GM08714 (cell line): ENCODE results near the gene TMEM37.

Experiments used
- H3K4me3 ChIP-seq: fragments of 200-500 bp; sonication (Bioruptor generic); 2 replicates; pipeline ENCODE4 v1.5.1; 2014; ENCODE audit warnings: mild to moderate bottlenecking, low read length, inconsistent platforms
- ZNF274 ChIP-seq: IDR thresholded peaks from 2 replicates; pipeline ENCODE4 v1.6.1; 2012; ENCODE audit warnings: mild to moderate bottlenecking, low read depth, low read length

The TMEM37 gene

DNA sequence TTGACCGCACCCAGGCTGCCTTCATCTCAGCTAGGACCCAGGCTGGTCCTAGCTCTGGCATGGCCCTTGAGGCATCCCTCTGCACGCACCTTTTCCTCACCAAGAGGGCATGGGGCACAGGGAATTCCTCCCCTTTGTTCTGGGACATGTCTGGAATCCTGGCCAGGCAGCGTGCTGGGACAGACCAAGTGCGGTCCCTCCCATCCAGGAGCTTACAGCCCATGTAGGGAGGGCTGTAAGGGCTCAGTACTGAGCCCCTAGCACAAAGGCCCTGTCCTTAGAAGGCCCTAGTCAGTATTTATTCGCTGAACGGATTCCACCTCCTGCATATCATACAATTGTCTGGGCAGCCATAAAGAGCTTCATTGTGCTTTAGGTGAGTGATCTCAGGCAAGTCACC lies 3.0 kb downstream of the TMEM37 start:
- no peak for TF ChIP-seq ZNF274
- no peak overlapping the region for H3K4me3 ChIP-seq

DNA sequence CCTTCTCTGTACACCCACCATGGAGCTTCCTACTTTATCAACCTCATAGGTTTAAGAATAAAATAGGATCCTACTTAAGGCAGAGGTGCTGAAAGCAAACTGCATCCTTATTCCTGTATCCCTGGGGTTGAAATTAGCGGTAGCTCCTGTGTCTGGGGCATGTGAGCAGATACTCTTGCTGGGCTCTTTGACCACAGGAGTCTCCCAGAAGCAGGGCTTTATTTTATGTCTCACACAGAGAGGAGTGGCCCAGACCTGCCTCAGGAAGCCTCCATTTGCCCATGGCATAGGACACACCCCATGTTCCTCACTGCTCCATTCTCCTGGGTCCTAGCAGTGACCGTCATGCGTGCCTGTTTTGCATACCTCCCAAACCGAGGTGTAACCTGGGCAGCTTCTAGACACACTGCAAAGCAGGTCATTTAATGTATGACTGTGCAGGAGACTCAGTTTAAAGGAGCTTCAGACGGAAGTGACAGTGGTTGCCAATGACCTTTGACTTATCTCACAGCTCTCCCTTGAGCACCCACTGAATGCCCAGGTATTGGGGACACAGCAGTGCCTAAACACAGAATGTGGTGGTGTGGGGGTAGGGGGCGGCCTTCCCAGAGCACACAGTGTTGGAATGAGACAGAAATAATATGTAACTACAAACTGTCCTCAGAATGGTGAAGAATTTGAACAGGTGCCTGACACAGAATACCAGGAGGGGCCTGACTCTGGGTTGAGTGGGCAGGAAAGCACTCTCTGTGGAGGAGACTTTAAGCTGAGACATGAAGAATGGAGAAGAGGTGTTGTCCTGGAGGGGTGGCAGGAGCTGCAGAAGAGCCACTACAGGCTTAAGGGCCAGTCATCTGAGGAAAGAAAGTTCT lies 3.7 kb downstream of the TMEM37 start:
- no peak for TF ChIP-seq ZNF274
- no peak overlapping the region for H3K4me3 ChIP-seq

DNA sequence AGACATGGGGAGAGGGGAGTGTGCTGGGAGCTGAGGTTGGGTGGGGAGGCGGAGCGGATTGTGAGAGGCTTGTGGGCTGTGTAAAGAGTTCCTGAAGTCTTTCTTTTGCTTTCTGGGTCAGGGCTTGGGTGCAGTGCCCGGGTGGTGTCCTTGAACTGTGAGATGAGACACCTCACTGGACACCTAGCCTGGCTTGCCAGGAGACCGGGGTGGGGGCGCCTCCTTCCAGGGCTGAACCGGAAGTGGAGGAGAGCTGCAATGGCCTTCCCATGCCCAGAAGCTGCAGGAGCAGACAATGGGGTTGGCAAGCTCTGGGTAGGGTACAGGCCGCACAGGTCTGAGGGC lies 4.3 kb downstream of the TMEM37 start:
- TF ChIP-seq ZNF274 = no peak
- no peak overlapping the region for H3K4me3 ChIP-seq

DNA sequence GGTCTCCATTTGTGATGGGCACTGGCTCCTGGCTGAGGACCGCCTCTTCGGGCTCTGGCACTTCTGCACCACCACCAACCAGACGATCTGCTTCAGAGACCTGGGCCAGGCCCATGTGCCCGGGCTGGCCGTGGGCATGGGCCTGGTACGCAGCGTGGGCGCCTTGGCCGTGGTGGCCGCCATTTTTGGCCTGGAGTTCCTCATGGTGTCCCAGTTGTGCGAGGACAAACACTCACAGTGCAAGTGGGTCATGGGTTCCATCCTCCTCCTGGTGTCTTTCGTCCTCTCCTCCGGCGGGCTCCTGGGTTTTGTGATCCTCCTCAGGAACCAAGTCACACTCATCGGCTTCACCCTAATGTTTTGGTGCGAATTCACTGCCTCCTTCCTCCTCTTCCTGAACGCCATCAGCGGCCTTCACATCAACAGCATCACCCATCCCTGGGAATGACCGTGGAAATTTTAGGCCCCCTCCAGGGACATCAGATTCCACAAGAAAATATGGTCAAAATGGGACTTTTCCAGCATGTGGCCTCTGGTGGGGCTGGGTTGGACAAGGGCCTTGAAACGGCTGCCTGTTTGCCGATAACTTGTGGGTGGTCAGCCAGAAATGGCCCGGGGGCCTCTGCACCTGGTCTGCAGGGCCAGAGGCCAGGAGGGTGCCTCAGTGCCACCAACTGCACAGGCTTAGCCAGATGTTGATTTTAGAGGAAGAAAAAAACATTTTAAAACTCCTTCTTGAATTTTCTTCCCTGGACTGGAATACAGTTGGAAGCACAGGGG lies 5.5 kb downstream of the TMEM37 start:
- TF ChIP-seq ZNF274 = no peak
- no peak overlapping the region for H3K4me3 ChIP-seq

DNA sequence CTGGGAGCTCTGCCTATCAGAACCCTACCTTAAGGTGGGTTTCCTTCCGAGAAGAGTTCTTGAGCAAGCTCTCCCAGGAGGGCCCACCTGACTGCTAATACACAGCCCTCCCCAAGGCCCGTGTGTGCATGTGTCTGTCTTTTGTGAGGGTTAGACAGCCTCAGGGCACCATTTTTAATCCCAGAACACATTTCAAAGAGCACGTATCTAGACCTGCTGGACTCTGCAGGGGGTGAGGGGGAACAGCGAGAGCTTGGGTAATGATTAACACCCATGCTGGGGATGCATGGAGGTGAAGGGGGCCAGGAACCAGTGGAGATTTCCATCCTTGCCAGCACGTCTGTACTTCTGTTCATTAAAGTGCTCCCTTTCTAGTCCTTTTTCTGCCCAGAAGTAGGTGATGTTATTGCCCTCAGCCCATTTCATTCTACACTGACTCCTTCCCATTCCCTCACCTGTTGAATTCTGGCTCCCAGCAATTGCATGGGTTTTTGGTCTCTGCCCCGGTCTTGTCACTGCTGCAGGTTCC lies 6.5 kb downstream of the TMEM37 start:
- H3K4me3 ChIP-seq = no peak overlapping the region
- no peak for TF ChIP-seq ZNF274

DNA sequence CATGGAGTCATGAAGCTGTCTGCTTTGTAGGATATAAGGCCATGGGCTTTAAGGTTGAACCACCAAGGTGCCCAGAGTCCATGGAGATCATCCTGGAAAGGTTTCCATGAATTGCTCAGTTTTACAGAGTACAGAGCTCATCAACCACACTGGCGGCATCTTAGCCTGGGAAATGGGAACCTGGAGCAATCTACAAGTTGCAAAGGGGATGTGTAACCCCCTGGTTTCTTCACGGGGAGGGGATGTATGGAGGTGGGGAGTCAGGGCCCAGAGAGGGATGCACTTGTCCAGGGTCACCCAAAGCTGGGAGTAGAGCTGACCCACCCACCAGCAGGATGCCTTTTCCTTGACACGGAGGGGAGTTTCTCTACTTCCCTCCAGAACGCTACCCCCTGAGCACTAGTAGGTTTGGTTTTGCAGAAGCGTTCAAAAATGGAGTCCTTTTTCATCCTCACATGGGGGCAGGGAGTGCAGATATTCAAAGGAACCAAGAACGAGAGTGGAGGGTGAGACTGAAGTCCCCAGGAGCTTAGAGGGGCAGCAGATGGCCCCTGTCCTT lies 7.2 kb downstream of the TMEM37 start:
- no peak overlapping the region for H3K4me3 ChIP-seq
- TF ChIP-seq ZNF274 = no peak

DNA sequence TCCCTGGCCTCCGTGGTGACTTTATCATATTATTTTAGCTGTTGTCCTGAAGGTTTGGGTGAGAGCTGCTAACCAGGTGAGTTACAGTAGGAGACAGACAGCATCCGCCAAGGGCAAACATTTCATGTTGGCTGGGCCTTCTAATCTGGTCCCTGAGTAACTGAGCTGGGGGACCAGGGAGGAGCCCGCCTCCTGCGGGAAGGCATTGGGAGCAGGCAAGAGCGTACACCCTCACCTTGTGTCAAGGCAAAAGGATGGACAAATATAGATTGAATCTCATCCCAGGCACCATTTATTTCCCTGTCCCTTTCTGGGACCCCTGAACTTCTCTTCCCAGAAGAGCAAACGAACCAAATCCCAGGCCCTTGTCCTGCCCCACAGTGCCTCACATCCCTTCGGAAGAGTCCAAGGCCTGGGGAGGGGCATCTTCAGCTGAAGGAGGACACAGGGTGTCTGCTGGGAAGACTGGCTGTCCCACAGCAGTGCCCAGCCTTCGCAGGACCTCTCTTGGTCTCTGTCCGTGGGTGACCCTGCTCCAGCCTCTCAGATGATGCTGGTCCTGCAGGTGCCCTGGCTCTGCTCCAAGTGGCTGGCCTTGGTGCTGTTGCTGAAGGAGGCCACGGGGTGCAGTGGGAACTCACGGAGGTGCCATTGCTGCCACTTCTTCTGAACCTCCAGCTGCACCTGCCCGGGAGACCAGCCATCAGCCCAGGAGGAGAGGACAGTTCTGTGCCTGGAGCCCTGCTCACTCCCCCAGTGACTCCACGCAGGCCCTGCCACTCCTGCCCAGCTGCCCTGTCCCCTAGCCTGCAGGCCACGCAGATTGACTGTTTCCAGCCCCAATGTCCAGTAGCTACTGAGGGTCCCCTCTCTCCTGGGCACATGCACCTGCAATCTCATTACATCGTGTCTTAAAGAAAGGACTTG lies 8.2 kb downstream of the TMEM37 start:
- H3K4me3 ChIP-seq = no peak overlapping the region
- no peak for TF ChIP-seq ZNF274

DNA sequence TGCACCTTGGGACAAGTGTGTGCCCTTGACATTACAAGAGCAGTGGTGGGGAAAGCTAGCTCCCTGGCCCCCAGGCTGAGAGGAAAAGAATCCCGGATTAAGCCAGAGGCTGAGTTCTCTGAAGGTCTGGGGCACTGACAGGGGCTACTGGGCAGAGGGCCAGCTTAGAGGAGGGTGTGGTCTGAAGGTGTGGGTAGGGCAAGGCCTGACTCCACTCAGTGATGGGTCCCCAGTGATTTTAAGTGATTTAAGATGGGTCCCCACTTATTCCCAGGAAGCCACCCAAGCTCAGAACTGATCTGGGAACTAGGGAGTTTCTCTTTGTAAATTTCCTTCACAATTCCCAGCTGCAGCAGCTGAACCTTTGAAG lies 8.8 kb downstream of the TMEM37 start:
- no peak for TF ChIP-seq ZNF274
- no peak overlapping the region for H3K4me3 ChIP-seq

DNA sequence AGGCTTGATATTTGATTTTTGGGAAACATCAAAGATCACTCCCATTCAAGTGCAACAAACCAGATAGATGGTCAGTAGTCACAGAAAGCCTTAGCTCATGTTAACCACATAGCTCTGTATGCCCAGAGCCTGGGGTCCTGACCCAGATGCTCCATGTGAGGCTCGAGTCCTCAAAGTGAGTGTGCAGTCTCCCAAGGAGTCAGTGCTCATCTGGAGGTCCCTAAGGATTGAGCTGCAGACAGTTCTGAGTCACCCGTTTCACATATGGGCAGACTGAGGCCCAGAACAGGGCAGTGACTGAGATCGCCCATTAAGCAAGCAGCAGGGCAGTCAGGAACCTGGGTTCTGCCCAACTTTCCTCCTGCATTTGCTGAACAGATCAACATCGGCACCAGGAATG lies 9.2 kb downstream of the TMEM37 start:
- no peak overlapping the region for H3K4me3 ChIP-seq
- no peak for TF ChIP-seq ZNF274

DNA sequence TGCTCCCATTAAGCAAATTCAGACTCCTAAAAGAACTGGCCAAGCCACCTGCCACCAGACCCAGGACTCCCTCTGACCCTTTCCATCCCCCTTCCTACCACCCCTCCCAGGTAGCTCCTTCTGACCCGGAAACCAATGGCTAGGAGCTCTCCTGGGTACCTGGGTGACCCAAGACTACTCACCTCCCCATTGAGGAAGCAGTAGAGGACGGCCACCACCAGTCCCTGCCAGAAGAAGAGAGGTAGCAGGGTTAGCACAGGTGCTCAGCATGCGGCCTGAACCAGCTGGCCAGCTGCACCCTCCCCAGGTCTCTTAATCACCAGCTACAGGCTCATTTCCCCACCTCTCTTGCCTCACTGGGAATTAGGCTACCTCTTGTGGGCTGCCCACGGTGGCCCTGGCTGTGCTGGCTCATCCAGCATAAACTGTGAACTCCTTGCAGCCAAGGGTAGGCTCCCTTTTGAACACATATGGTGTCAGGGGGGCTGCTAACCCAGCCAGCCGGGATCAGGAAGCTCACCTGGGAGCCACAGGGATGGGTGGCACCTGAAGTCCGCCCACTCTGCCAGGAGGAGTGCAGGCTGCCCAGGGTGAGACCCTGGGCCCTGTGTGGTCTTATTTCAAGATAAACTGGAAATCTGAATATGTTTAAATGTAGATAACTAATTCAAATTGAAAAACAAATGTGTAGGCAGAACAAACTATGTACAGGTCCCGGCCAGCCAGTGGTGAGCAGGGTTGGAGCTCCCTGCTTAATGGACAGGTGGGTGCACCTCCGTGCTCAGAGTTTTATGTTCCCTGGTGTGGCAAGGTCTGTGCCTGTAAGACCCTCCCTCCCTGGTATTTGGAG lies 9.9 kb downstream of the TMEM37 start:
- H3K4me3 ChIP-seq = no peak overlapping the region
- TF ChIP-seq ZNF274 = no peak

DNA sequence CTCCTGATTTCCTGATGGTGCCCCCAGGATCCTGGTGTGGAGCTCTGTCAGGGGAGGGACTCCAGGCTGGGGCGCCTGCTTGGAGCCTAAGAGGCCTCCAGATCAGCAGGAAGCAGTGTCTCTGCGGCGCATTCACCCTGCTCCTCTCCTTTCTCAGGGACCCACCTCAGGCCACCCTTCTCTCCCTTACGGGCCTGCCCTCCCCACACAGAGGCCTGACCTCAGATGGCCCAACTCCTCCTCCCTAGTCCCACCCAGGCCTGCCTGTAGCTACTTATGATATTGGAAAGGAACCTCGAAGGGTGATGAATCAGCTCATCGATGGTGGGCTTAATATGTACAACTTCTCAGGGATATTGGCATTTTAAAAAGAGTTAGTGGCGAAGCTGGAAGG lies 10.6 kb downstream of the TMEM37 start:
- no peak overlapping the region for H3K4me3 ChIP-seq
- no peak for TF ChIP-seq ZNF274

DNA sequence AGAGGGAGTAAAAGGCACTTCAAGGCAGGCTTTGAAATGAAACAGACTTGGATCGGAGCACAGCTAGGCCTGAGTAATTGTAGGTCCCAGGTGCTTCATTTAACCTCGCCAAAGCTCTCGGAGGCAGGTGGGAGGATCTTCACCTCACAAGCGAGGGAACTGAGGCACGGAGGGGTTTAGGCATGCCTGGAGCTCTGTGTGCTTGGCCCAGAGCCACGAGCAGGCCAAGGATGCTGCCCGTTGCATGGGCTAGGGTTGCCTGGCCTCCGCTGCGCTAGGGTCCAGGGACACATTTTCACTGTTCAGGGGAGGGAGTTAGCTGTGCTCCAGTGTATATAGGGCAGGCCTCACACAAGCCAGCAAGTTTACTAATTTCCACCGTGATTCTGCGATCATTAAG lies 11.2 kb downstream of the TMEM37 start:
- no peak for TF ChIP-seq ZNF274
- H3K4me3 ChIP-seq = no peak overlapping the region

DNA sequence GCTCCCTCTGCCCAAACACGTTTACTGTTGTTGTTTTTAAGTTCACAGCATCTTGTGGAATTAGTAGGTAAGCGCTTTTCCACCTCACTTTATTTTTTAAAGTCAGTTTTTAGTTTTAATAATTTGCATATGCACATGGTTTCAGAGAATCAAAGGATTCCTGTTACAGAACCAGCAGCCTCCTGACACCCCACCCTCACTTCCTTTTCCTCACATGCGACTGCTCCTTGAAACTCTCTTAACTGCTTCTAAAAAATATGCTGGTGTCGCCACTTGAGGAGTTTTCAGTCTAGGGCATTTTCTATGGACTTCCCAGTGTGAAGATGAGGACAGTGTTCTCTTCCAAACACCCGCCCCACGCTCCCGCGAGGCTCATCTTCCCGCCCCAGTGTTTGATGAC lies 14.4 kb downstream of the TMEM37 start:
- H3K4me3 ChIP-seq = no peak overlapping the region
- no peak for TF ChIP-seq ZNF274
